ENCODE data around the gene CROCC2. TPM values are rescaled to one million over a fixed set of nuclear protein-coding genes. Genes with fewer than 3 reads are reported as not detected.

Gene CROCC2
- total RNA-seq, 2 experiments from 2014 or later: not detected

DNA sequence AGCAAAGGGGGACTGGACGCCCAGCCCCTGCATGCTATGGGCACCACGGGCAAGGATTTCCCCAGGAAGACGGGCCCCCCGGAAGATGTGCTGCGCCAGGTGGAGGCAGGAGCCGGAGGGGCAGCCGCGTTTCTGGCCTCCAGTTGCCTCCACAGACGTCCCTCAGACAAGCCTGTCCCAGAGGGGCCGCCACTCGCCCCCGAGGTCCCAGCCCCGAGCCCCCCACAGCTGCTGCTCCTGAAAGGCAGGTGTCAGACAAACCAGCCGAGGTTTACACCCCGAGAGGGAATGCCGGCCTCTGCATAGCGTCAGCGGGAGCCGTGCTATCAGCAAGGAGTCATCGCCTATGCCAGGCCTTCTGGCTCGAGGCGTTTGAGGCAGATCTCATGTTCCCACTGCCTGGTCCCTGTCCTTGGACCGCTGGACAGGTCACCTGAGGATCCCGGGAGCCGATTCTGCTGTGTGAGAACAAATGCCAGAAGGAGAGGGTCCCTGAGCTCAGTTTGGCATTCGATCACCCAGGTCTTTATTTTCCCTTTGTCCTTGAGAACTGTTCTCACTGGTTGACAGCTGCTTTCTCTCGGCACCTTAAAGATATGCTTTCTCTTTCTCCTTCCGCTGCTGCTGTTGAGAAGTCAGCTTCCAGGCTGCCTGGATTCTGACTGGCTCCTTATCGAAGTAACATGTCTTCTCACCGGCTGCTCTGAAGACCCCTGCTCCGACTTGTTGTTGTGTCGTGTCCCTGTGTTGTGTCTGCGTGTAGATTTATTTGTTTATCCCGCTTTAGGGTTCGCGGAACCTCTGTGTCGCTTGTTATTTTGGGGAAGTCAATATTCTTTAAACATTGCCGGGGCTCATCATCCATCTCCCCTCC is 20.6 kb downstream of the CROCC2 start:
- BruUV-seq (replicated peaks): no TSS peak
- no peak overlapping the region for H3K27ac ChIP-seq (ENCODE audit: low read depth, low read length, poor library complexity, severe bottlenecking)
- intact Hi-C loops (cut with micrococcal nuclease; ENCODE audit: unreplicated experiment): no loop called here
- ChIA-PET POLR2A (no interaction called here), CTCF (ENCODE audit: unreplicated experiment) (no interaction called here)
- H3K79me2 ChIP-seq (ENCODE audit: insufficient read depth, low read depth, low read length): no peaks in the 10 kb centered on the region
- H3K9me3 ChIP-seq (ENCODE audit: low read length): no peaks in the 10 kb centered on the region
- H4K20me1 ChIP-seq (ENCODE audit: insufficient read depth, low read length): no peaks in the 10 kb centered on the region
- no peak for TF ChIP-seq EZH2phosphoT487 (IDR thresholded peaks at IDR 0.05; ENCODE audit: borderline replicate concordance, low read depth, low read length)
- TF ChIP-seq CTCF (conservative IDR thresholded peaks at IDR 0.05; ENCODE audit: low read length): no peak
- H2AFZ ChIP-seq (ENCODE audit: low read length): no peak overlapping the region
- no peaks in the 10 kb centered on the region for H3K4me1 ChIP-seq (ENCODE audit: insufficient read depth, low read length, poor library complexity, severe bottlenecking)
- no peaks in the 10 kb centered on the region for H3K36me3 ChIP-seq (ENCODE audit: insufficient read depth, low read length)
- H3K4me3 ChIP-seq (ENCODE audit: low read depth, low read length, poor library complexity, severe bottlenecking): no peak overlapping the region
- H3K4me2 ChIP-seq (ENCODE audit: low read length): no peak overlapping the region
- no peak for DNase-seq (ENCODE audit: low spot score)
- no peaks in the 10 kb centered on the region for H3K9me2 ChIP-seq (ENCODE audit: insufficient read depth, low read length)

DNA sequence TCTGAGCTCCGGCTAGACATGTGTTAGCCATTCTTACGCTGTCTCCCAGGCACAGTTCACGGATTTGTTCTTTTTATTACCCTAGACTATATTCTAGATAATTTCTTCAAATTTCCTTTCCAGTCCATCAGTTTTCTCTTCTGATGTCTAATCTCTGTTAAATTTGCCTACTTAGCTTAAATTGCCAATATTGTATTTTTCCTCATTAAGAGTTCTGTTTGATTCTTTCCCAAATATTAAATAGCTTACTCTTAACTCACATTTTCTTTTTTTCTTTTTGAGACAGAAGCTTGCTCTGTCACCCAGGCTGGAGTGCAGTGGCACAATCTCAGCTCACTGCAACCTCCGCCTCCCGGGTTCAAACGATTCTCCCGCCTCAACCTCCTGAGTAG is 21.2 kb downstream of the CROCC2 start:
- Histone ChIP-seq H2AFZ (ENCODE audit: low read length) (no peak overlapping the region), H3K9me3 (ENCODE audit: low read length) (no peaks in the 10 kb centered on the region), H3K4me2 (ENCODE audit: low read length) (no peak overlapping the region), H3K79me2 (ENCODE audit: insufficient read depth, low read depth, low read length) (no peaks in the 10 kb centered on the region), H3K4me3 (ENCODE audit: low read depth, low read length, poor library complexity, severe bottlenecking) (no peak overlapping the region), H3K36me3 (ENCODE audit: insufficient read depth, low read length) (no peaks in the 10 kb centered on the region), H4K20me1 (ENCODE audit: insufficient read depth, low read length) (no peaks in the 10 kb centered on the region), H3K4me1 (ENCODE audit: insufficient read depth, low read length, poor library complexity, severe bottlenecking) (no peaks in the 10 kb centered on the region), H3K9me2 (ENCODE audit: insufficient read depth, low read length) (no peaks in the 10 kb centered on the region), H3K27ac (ENCODE audit: low read depth, low read length, poor library complexity, severe bottlenecking) (no peak overlapping the region)
- no TSS peak for BruUV-seq (replicated peaks)
- intact Hi-C loops (cut with micrococcal nuclease; ENCODE audit: unreplicated experiment): no loop called here
- TF ChIP-seq CTCF (conservative IDR thresholded peaks at IDR 0.05; ENCODE audit: low read length): no peak
- TF ChIP-seq EZH2phosphoT487 (IDR thresholded peaks at IDR 0.05; ENCODE audit: borderline replicate concordance, low read depth, low read length): no peak
- DNase-seq (ENCODE audit: low spot score): no peak
- ChIA-PET POLR2A (no interaction called here), CTCF (ENCODE audit: unreplicated experiment) (no interaction called here)
